Endothelial cell of umbilical vein (primary cell): ENCODE data around the gene GPR37L1. TPM values are rescaled to one million over a fixed set of nuclear protein-coding genes. Genes with fewer than 3 reads are reported as not detected.

Experiments
- BruUV-seq: library from RNA; stranded (reverse); fragments of 400-500 nt; replicated peaks from 2 replicates; lab custom pipeline; 2021; lab: Mats Ljungman, UMichigan
- CTCF ChIA-PET: fragments of 300-600, 350-600 bp; sonication (Branson Sonifier 250); formaldehyde crosslinking; loops from one replicate; lab custom pipeline; 2021; ENCODE audit warnings: antibody characterized with exemption, inconsistent platforms; lab: Charles Lee
- POLR2A ChIA-PET: fragments of 300-600, 350-600 bp; sonication (Branson Sonifier 250); formaldehyde crosslinking; loops from one replicate; lab custom pipeline; 2021; ENCODE audit warnings: antibody characterized with exemption, inconsistent platforms; lab: Charles Lee
- DNase-seq: peaks from one replicate; pipeline ENCODE4 v3.0.0-alpha.2; 2011; ENCODE audit warnings: low read depth, low spot score
- FAIRE-seq: peaks from 2 replicates; lab custom pipeline; 2011; peaks lifted over from hg19 to GRCh38; lab: Jason Lieb, UNC
- H2AFZ ChIP-seq: 2 replicates; pipeline ENCODE4 v1.6.0; 2012; ENCODE audit warnings: low read depth, low read length, control low read depth, inconsistent platforms
- H3K27ac ChIP-seq: 2 replicates; pipeline ENCODE4 v1.5.1; 2011; ENCODE audit warnings: low read depth, mild to moderate bottlenecking, control low read depth, low read length, moderate library complexity; ENCODE audit not compliant: insufficient read depth
- H3K27me3 ChIP-seq, 2 experiments: 2 replicates each; pipeline versions ENCODE4 v1.6.0 to v1.6.1; 2011; ENCODE audit warnings: low read length in 2 of 2, mixed read lengths in 1 of 2; ENCODE audit not compliant: control insufficient read depth in 2 of 2, insufficient read depth in 2 of 2
- H3K36me3 ChIP-seq, 2 experiments: 2 replicates in 1 of 2; 3 replicates in 1 of 2; pipeline ENCODE4 v1.5.1; 2011; ENCODE audit warnings: low read length in 2 of 2, mild to moderate bottlenecking in 1 of 2, moderate library complexity in 1 of 2; ENCODE audit not compliant: control insufficient read depth in 2 of 2, insufficient read depth in 2 of 2; ENCODE audit errors: extremely low read depth in 1 of 2
- H3K4me1 ChIP-seq: 3 replicates; pipeline ENCODE4 v1.5.1; 2011; ENCODE audit warnings: mild to moderate bottlenecking, low read length; ENCODE audit not compliant: control insufficient read depth, insufficient read depth; ENCODE audit errors: extremely low read depth
- H3K4me2 ChIP-seq: 2 replicates; pipeline ENCODE4 v1.6.1; 2011; ENCODE audit warnings: low read length, control low read depth, mixed read lengths; ENCODE audit not compliant: insufficient read depth
- H3K4me3 ChIP-seq, 3 experiments: fragments of 200-600 bp in 1 of 3; sonication (generic), shearing (Covaris generic) in 1 of 3; replicated peaks in 1 of 3; 2 replicates each; pipeline ENCODE4 v1.5.1; 2011 to 2016; ENCODE audit warnings: control low read depth in 3 of 3, low read length in 3 of 3, mild to moderate bottlenecking in 2 of 3, inconsistent platforms in 1 of 3, low read depth in 1 of 3, moderate library complexity in 1 of 3; ENCODE audit not compliant: insufficient read depth in 1 of 3
- H3K79me2 ChIP-seq: 2 replicates; pipeline ENCODE4 v1.6.0; 2012; ENCODE audit warnings: low read length, inconsistent platforms; ENCODE audit not compliant: control insufficient read depth, insufficient read depth
- H3K9ac ChIP-seq: replicated peaks from 2 replicates; pipeline ENCODE3; 2011; ENCODE audit warnings: low read length, control low read depth; ENCODE audit not compliant: insufficient read depth; ENCODE audit errors: extremely low read depth
- H3K9me1 ChIP-seq: replicated peaks from 3 replicates; pipeline ENCODE4 v1.6.0; 2011; ENCODE audit warnings: mild to moderate bottlenecking, low read length; ENCODE audit not compliant: control insufficient read depth, insufficient read depth; ENCODE audit errors: extremely low read depth
- H3K9me3 ChIP-seq: replicated peaks from 2 replicates; pipeline ENCODE4 v1.5.1; 2012; ENCODE audit warnings: low read length, inconsistent platforms; ENCODE audit not compliant: control insufficient read depth, insufficient read depth
- H4K20me1 ChIP-seq: replicated peaks from 2 replicates; pipeline ENCODE3; 2011; ENCODE audit warnings: mild to moderate bottlenecking, low read length; ENCODE audit not compliant: control insufficient read depth, insufficient read depth; ENCODE audit errors: extremely low read depth
- EZH2 ChIP-seq: IDR thresholded peaks from 2 replicates; pipeline ENCODE4 v1.6.1; 2012; ENCODE audit warnings: borderline replicate concordance, low read depth, mild to moderate bottlenecking, moderate library complexity, low read length, inconsistent platforms; ENCODE audit not compliant: severe bottlenecking
- FOS ChIP-seq: IDR thresholded peaks from 2 replicates; pipeline ENCODE4 v1.6.1; 2011; ENCODE audit warnings: mild to moderate bottlenecking, low read length, moderate library complexity, borderline replicate concordance; ENCODE audit not compliant: insufficient read depth
- GATA2 ChIP-seq: IDR thresholded peaks from 2 replicates; pipeline ENCODE4 v1.7.0; 2011; ENCODE audit warnings: low read depth, mild to moderate bottlenecking, moderate library complexity, mixed read lengths, low read length; ENCODE audit not compliant: insufficient read length, insufficient read depth
- JUN ChIP-seq: IDR thresholded peaks from 2 replicates; pipeline ENCODE4 v1.6.1; 2011; ENCODE audit warnings: borderline replicate concordance, low read depth; ENCODE audit not compliant: insufficient read length, insufficient read depth
- POLR2A ChIP-seq: IDR thresholded peaks from 2 replicates; pipeline ENCODE4 v1.6.1; 2012; ENCODE audit warnings: low read depth, mild to moderate bottlenecking, control low read depth, low read length
- POLR2AphosphoS5 ChIP-seq: IDR thresholded peaks from 2 replicates; pipeline ENCODE4 v1.6.1; 2012; ENCODE audit warnings: low read depth, mild to moderate bottlenecking, control low read depth, low read length, moderate library complexity; ENCODE audit not compliant: insufficient read depth
- dilution Hi-C: fragments of 300-500 bp; cut with MboI; formaldehyde crosslinking; loops from one replicate; pipeline ENCODE4 v1.15.0; 2019; ENCODE audit warnings: low sequenced_read_pairs; ENCODE audit not compliant: extremely low pct_ligation_motif_present
- intact Hi-C: fragments of 100-400 bp; cut with micrococcal nuclease; formaldehyde crosslinking; loops from one replicate; pipeline ENCODE4 v1.10.0; 2022
- polyA plus RNA-seq, 4 experiments: library from polyadenylated mRNA; depleted of rRNA in 3 of 4; stranded (reverse) in 3 of 4; unstranded in 1 of 4; fragments of >200 nt; gene quantifications; 2 replicates each; pipeline versions ENCODE4 v1.2.1 to v1.2.3, GENCODE V29; 2011 to 2012; ENCODE audit warnings: missing spikeins in 1 of 4
- total RNA-seq: library from RNA; stranded (reverse); gene quantifications from 2 replicates; pipeline ENCODE4 v1.2.3, GENCODE V29; 2021
- TF ChIP-seq, protein P1 (sequence below): IDR thresholded peaks from 2 replicates; pipeline ENCODE4 v1.6.1; 2011; ENCODE audit not compliant: insufficient read depth, insufficient read length
- TF ChIP-seq, protein P2 (sequence below), 2 donors: IDR thresholded peaks; 1 replicate in 1 of 2; 2 replicates in 1 of 2; pipeline ENCODE4 v1.5.1; 2011; ENCODE audit warnings: low read length in 2 of 2, mild to moderate bottlenecking in 2 of 2, moderate library complexity in 2 of 2, control low read depth in 1 of 2, inconsistent platforms in 1 of 2, low read depth in 1 of 2; ENCODE audit not compliant: insufficient read depth in 1 of 2; ENCODE audit errors: extremely low read depth in 1 of 2

The GPR37L1 gene
- total and polyA plus RNA-seq, 2 donors (not counting 3 experiments of a cell fraction or from before 2014, with no cell fraction given) = not detected

- intact Hi-C loops = no loop called here
- Histone ChIP-seq H3K27ac (no peak overlapping the region), H3K27me3 (no peaks in the 10 kb centered on the region), H3K4me2 (no peak overlapping the region), H4K20me1 (no peaks in the 10 kb centered on the region), H3K9me3 (no peaks in the 10 kb centered on the region), H2AFZ (peak overlapping the region; percentile 79), H3K9ac (no peak overlapping the region), H3K36me3 (no peaks in the 10 kb centered on the region), H3K9me1 (no peaks in the 10 kb centered on the region), H3K4me1 (peaks cover 15% of the 10 kb centered on the region), H3K4me3 (no peak overlapping the region), H3K79me2 (no peaks in the 10 kb centered on the region)
- POLR2A ChIA-PET = no interaction called here
- FAIRE-seq (peak; percentile 73), DNase-seq (no peak)
- dilution Hi-C loops = no loop called here
- CTCF ChIA-PET = interaction anchor here (1.6 kb wide), 1 partner anchor 16 kb away, joined by 4 read pairs; no protein-coding TSS in a partner anchor
- BruUV-seq = no TSS peak
- no peak for TF ChIP-seq GATA2
- no peak for TF ChIP-seq POLR2AphosphoS5
These were observed 37.0 kb downstream of the GPR37L1 start for GRCh38 chr1:202159534-202160371.

GRCh38 chr1:202160377-202160940 is 37.7 kb downstream of the GPR37L1 start, which contains the start of gene PTPN7:
Gene PTPN7, minus strand, starts transcription at chr1:202160602. Its CDS starts 1,200 bp downstream, at chr1:202159402.
- Histone ChIP-seq H3K79me2 (no peaks in the 10 kb centered on the region), H3K4me1 (peaks cover 8% of the 10 kb centered on the region), H3K27me3 (no peaks in the 10 kb centered on the region), H3K4me3 (no peak within 1 kb of the TSS), H2AFZ (peak within 1 kb of the TSS; percentile 79), H3K9me3 (no peaks in the 10 kb centered on the region), H3K9me1 (no peaks in the 10 kb centered on the region), H3K9ac (no peak within 1 kb of the TSS), H3K27ac (no peak within 1 kb of the TSS), H4K20me1 (no peaks in the 10 kb centered on the region), H3K4me2 (no peak within 1 kb of the TSS), H3K36me3 (no peaks in the 10 kb centered on the region)
- DNase-seq (no peak), FAIRE-seq (no peak)
- ChIA-PET CTCF (interaction anchor here (1.6 kb wide), 1 partner anchor 17 kb away, joined by 4 read pairs; no protein-coding TSS in a partner anchor), POLR2A (no interaction called here)
- dilution Hi-C loops = no loop called here
- BruUV-seq = no TSS peak
- TF ChIP-seq, protein P1, sequence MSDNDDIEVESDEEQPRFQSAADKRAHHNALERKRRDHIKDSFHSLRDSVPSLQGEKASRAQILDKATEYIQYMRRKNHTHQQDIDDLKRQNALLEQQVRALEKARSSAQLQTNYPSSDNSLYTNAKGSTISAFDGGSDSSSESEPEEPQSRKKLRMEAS = no peak
- no peak for TF ChIP-seq GATA2
- TF ChIP-seq POLR2AphosphoS5 = no peak
- no peak for TF ChIP-seq POLR2A
- TF ChIP-seq, protein P2, sequence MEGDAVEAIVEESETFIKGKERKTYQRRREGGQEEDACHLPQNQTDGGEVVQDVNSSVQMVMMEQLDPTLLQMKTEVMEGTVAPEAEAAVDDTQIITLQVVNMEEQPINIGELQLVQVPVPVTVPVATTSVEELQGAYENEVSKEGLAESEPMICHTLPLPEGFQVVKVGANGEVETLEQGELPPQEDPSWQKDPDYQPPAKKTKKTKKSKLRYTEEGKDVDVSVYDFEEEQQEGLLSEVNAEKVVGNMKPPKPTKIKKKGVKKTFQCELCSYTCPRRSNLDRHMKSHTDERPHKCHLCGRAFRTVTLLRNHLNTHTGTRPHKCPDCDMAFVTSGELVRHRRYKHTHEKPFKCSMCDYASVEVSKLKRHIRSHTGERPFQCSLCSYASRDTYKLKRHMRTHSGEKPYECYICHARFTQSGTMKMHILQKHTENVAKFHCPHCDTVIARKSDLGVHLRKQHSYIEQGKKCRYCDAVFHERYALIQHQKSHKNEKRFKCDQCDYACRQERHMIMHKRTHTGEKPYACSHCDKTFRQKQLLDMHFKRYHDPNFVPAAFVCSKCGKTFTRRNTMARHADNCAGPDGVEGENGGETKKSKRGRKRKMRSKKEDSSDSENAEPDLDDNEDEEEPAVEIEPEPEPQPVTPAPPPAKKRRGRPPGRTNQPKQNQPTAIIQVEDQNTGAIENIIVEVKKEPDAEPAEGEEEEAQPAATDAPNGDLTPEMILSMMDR (IDR thresholded peaks at IDR 0.05; ENCODE audit: extremely low read depth in 1 of 2, insufficient read depth in 1 of 2, low read depth in 1 of 2, low read length in 2 of 2) = peak in 1 of 2 donors; percentile 24
- TF ChIP-seq JUN = no peak
- no peak for TF ChIP-seq FOS
- TF ChIP-seq EZH2 = no peak
- intact Hi-C loops = no loop called here
